Osteocyte (in vitro differentiated cells): ENCODE results near the gene F5. TPM values are rescaled to one million over a fixed set of nuclear protein-coding genes. Genes with fewer than 3 reads are reported as not detected.

Experiments used
- DNase-seq: peaks from one replicate; pipeline ENCODE4 v3.0.0; 2021; ENCODE audit warnings: mixed read lengths; ENCODE audit not compliant: unreplicated experiment; ENCODE audit errors: extremely low spot score
- H3K27ac Mint-ChIP-seq: one replicate; pipeline ENCODE4 v1.8.0; 2021; ENCODE audit warnings: mild to moderate bottlenecking, mixed read lengths; ENCODE audit not compliant: unreplicated experiment
- H3K27me3 Mint-ChIP-seq: one replicate; pipeline ENCODE4 v1.8.0; 2021; ENCODE audit warnings: mixed read lengths; ENCODE audit not compliant: unreplicated experiment
- H3K36me3 Mint-ChIP-seq: one replicate; pipeline ENCODE4 v1.8.0; 2021; ENCODE audit warnings: mixed read lengths; ENCODE audit not compliant: unreplicated experiment
- H3K4me1 Mint-ChIP-seq: one replicate; pipeline ENCODE4 v1.8.0; 2021; ENCODE audit warnings: mixed read lengths; ENCODE audit not compliant: unreplicated experiment
- H3K4me3 Mint-ChIP-seq: one replicate; pipeline ENCODE4 v1.8.0; 2021; ENCODE audit warnings: mild to moderate bottlenecking, moderate library complexity, mixed read lengths; ENCODE audit not compliant: unreplicated experiment
- H3K9me3 Mint-ChIP-seq: one replicate; pipeline ENCODE4 v1.8.0; 2021; ENCODE audit warnings: mixed read lengths; ENCODE audit not compliant: unreplicated experiment
- total RNA-seq: library from RNA; stranded (reverse); gene quantifications from 2 replicates; pipeline ENCODE4 v1.2.1, GENCODE V29; 2021
- TF ChIP-seq, protein P1 (sequence below): fragments of 200-600 bp; sonication (generic); IDR thresholded peaks from 2 replicates; pipeline ENCODE4 v1.5.0; 2021; ENCODE audit warnings: antibody characterized with exemption, mild to moderate bottlenecking, moderate library complexity

Gene F5
- total RNA-seq, 1 donor from 2014 or later, result not detected

DNA sequence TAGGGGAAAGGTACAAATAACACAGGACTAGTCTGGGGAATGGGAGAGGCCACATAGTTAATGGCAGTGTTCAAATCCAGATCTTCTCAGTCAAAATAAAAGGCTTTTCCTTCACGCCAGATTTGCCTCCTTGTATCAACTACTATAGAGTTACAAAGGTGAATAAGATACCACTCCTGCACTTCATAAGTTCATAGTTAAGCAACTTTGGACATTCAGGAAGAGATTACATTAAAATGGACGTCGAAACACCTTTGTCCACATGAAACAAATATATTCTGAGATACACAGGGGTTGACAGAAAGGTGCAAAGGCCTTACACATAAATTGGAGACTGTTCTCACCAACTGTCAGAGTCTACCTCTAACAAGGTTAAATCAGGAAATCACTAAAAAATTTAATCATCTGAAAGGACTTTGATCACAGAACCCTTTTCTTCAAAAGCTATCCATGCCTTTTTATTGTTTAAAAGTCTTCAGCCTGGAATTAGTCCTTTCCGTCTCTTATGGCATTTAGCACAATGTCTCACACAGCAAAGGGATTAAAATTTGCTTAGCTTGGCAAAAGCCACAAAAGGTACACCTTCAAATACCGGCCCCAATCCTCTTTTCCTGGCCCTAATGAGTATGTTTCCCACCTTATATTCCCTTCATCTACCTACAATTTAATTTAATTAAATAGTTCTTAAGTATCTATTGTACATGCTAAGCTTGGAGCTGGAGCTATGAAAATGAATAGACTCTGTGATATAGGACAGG lies 8.1 kb downstream of the F5 start:
- Mint-ChIP-seq H3K4me3 (no peak overlapping the region), H3K27ac (no peak overlapping the region), H3K9me3 (no peaks in the 10 kb centered on the region), H3K27me3 (peaks cover 20% of the 10 kb centered on the region), H3K36me3 (no peaks in the 10 kb centered on the region), H3K4me1 (peaks cover 5% of the 10 kb centered on the region)
- TF ChIP-seq, protein P1, sequence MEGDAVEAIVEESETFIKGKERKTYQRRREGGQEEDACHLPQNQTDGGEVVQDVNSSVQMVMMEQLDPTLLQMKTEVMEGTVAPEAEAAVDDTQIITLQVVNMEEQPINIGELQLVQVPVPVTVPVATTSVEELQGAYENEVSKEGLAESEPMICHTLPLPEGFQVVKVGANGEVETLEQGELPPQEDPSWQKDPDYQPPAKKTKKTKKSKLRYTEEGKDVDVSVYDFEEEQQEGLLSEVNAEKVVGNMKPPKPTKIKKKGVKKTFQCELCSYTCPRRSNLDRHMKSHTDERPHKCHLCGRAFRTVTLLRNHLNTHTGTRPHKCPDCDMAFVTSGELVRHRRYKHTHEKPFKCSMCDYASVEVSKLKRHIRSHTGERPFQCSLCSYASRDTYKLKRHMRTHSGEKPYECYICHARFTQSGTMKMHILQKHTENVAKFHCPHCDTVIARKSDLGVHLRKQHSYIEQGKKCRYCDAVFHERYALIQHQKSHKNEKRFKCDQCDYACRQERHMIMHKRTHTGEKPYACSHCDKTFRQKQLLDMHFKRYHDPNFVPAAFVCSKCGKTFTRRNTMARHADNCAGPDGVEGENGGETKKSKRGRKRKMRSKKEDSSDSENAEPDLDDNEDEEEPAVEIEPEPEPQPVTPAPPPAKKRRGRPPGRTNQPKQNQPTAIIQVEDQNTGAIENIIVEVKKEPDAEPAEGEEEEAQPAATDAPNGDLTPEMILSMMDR, result no peak
- no peak for DNase-seq

DNA sequence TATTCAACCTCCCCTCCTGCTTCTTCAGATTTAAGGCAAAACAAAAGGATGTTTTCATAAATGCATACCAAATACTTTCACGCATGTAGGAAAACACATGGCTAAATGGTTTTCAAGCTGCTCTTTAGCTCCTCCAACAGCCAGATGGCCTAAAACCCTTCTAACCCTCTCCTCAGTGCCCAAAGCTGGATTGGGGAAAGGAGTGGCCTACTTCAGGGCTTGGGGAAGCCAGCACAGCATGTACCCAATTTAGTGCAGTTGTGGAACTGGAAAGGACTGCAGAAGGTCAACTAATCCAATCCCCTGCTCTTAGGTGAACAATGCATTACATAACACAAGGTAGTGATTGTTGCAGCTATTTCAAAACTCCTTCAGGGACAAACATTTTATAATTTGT lies 9.3 kb downstream of the F5 start:
- Mint-ChIP-seq H3K4me1 (peaks cover 5% of the 10 kb centered on the region), H3K27me3 (peaks cover 14% of the 10 kb centered on the region), H3K27ac (no peak overlapping the region), H3K36me3 (no peaks in the 10 kb centered on the region), H3K9me3 (no peaks in the 10 kb centered on the region), H3K4me3 (no peak overlapping the region)
- DNase-seq, result no peak
- TF ChIP-seq, protein P1, result no peak

DNA sequence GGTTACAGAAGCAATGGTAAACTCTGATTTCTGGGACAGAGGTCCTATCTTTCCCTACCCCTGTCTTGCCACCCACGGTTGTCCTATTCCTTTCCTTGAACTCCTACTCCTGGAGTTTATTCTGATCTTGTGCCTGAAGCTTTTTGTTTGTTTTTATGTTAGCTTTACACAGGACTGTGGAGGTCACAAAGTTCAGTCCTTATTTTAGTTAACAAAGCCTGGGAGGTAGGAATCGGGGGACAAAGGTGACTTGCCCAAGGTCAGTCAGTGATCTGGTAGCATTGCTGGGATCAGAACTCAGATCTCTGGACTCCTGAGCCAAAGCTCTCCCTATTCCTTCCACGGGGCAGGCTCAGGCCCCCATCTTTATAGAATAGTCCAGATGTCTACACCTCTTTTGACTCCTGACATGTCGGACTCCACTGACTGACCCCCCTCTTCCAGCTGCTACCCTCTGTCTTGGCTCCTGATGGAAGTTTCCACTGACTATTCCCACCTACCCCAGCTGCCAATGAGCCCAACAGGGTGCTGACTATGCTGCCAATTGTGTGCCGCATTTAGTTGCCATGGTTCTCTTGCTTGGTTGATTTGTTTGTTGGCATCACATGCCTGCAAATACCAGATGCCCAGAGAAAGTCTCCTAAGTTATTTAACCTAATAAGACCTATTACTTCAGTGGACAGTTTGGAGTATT lies 9.9 kb downstream of the F5 start:
- no peak for DNase-seq
- Mint-ChIP-seq H3K36me3 (no peaks in the 10 kb centered on the region), H3K9me3 (no peaks in the 10 kb centered on the region), H3K4me1 (peaks cover 5% of the 10 kb centered on the region), H3K27ac (peak overlapping the region; percentile 74), H3K4me3 (no peak overlapping the region), H3K27me3 (peaks cover 14% of the 10 kb centered on the region)
- TF ChIP-seq, protein P1, result no peak

DNA sequence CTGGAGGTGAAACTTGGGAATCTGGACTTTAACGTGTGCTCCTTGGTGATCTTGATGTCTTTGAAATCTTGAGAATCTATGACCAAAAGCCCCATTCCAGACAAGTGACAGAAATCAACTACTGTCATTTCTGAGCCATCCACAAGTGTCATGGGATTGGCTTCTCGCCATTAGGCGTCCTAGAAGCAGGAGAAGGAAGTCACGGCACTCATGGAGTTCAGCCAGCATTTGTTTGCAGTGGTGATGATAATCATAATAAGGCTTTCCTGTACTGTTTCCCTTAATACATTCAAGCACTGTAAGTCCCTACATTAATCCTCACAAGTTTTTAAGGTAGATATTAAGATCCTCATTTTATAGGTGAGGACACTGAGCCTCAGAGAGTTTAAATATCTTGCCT lies 11.9 kb downstream of the F5 start:
- H3K4me1 Mint-ChIP-seq, result peaks cover 5% of the 10 kb centered on the region
- H3K36me3 Mint-ChIP-seq, result no peaks in the 10 kb centered on the region
- no peak overlapping the region for H3K4me3 Mint-ChIP-seq
- no peaks in the 10 kb centered on the region for H3K9me3 Mint-ChIP-seq
- TF ChIP-seq, protein P1, result no peak
- no peak overlapping the region for H3K27ac Mint-ChIP-seq
- no peak for DNase-seq
- peaks cover 14% of the 10 kb centered on the region for H3K27me3 Mint-ChIP-seq

DNA sequence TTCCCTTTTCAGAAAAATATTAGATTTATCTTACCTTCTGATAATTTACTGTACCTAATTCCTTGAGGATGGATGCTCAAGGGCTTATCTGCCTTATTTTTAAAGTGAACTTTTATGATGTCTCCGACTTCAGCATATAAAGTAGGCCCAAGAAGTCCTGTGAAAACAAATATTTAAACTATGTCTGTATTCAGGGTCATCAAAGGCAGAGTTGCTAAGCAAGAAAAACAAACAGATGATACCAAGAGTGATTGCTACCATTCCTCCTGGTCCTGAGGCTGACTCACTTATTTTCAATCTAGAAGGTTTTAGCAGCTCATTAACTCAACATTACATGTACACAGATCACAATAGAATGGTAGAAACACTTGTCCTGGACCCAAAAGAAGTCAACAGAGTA lies 14.1 kb downstream of the F5 start:
- H3K27ac Mint-ChIP-seq, result no peak overlapping the region
- no peaks in the 10 kb centered on the region for H3K36me3 Mint-ChIP-seq
- H3K4me3 Mint-ChIP-seq, result no peak overlapping the region

More for the DNA sequence above, 14.1 kb downstream of the F5 start:
- TF ChIP-seq, protein P1, result no peak
- no peak for DNase-seq
- Mint-ChIP-seq H3K27me3 (peaks cover 20% of the 10 kb centered on the region), H3K4me1 (peaks cover 5% of the 10 kb centered on the region), H3K9me3 (no peaks in the 10 kb centered on the region)
